Daoy (cell line): ENCODE measurements around the gene RPL5. TPM values are rescaled to one million over a fixed set of nuclear protein-coding genes. Genes with fewer than 3 reads are reported as not detected.

Source experiments
- total RNA-seq: library from RNA; depleted of rRNA; stranded (reverse); fragments of >200 nt; shearing (Covaris generic); gene quantifications from 2 replicates; pipeline ENCODE4 v1.2.3, GENCODE V29; 2014; rRNA removed

RPL5 gene
- total RNA-seq, 1 experiment from 2014 or later, result 2,594 TPM

Other genes starting within 250 kb of the RPL5 start
- gene EVI5, start 46.9 kb upstream of the RPL5 start, total RNA-seq, result 18.9 and 19.2 TPM in 2 replicates
- gene DIPK1A, start 129.4 kb downstream of the RPL5 start, total RNA-seq, result 12.5 and 13.2 TPM in 2 replicates
- gene MTF2, start 247.2 kb downstream of the RPL5 start, total RNA-seq, result 57.3 and 67.7 TPM in 2 replicates